GM18519 (cell line): ENCODE results near the gene SEPTIN3.

ENCODE experiments used
- ATAC-seq: cut with Tn5 transposase; IDR thresholded peaks from one replicate; pipeline ENCODE4 v1.9.1; 2021; ENCODE audit warnings: mild to moderate bottlenecking, moderate library complexity; ENCODE audit not compliant: unreplicated experiment, low FRiP score

SEPTIN3 gene

DNA sequence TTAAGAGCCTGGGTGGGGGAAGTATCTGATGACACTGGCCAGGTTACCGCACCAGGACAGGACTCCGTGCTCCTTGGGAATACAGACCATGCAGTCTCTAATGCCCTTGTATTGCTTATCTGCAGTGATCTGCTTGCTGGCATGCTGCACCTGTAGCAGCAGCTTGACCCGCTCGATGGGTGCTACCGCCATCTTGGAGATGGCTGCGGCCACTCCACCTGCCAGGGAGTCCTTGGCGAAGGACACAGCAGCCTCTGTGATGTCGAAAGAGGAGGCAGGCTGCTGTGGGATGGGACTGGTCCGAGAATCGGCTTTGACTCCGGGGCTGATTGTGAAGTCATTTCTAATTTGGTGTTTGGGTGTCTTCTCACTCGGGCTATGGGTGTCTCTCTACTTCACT, 32.5 kb downstream of the SEPTIN3 start:
- no peak for ATAC-seq

DNA sequence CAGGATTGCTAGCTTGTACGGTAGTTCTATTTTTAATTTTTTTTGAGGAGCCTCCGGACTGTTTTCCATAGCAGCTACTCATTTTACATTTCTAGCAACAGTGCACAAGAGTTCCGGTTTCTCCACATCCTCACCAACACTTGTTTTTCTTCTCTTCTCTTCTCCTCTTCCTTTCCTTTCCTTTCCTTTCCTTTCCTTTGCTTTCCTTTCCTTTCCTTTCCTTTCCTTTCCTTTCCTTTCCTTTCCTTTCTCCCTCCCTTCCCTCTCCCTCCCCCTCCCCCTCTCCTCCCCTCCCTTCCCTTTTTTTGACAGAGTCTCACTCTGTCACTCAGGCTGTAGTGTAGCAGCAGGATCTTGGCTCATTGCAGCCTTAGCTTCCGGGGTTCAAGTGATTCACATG, 38.7 kb downstream of the SEPTIN3 start:
- ATAC-seq: no peak

DNA sequence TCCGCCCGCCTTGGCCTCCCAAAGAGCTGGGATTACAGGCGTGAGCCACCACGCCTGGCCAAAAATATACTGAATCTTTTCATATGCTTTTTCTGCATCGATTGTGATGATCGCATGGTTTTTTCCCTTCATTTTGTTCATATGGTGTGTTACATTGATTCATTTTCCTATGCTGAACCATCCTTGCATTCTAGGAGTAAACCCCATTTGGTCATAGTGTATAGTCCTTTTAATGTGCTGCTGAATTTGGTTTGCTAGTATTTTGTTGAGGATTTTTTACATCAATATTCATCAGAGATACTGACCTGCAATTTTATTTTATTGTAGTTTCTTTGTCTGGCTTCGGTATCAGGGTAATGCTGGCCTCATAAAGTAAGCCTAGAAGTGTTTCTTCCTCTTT, 41.5 kb downstream of the SEPTIN3 start:
- no peak for ATAC-seq

GRCh38 chr22:42013385-42013784, 44.1 kb downstream of the SEPTIN3 start:
- no peak for ATAC-seq

GRCh38 chr22:42016111-42016510, 46.9 kb downstream of the SEPTIN3 start:
- no peak for ATAC-seq

DNA sequence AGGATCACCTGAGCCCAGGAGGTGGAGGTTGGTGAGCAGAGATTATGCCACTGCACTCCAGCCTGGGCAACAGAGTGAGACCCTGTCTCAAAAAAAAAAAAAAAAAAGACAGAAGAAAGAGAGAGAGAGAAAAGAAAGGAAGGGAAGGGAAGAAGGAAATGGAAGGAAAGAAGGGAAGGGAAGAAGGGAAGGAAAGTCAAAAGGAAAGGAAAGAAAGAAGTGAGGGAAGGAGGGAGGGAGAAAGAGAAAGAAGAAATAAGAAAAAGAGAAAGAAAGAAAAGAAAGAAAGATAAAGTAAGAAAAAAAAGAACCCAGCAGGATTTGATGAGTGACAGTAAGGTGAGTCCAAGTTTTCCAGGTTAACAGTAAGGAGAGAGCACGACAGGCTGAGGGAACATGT, 49.0 kb downstream of the SEPTIN3 start:
- no peak for ATAC-seq
